Amygdala (tissue), 56 donors: ENCODE results near the gene DNASE1L1.

Source experiments
- DNase-seq, 56 donors: peaks; one replicate each; lab custom pipeline; 2025; lab: John Stamatoyannopoulos, UW

DNASE1L1 gene, protein sequence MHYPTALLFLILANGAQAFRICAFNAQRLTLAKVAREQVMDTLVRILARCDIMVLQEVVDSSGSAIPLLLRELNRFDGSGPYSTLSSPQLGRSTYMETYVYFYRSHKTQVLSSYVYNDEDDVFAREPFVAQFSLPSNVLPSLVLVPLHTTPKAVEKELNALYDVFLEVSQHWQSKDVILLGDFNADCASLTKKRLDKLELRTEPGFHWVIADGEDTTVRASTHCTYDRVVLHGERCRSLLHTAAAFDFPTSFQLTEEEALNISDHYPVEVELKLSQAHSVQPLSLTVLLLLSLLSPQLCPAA

DNA sequence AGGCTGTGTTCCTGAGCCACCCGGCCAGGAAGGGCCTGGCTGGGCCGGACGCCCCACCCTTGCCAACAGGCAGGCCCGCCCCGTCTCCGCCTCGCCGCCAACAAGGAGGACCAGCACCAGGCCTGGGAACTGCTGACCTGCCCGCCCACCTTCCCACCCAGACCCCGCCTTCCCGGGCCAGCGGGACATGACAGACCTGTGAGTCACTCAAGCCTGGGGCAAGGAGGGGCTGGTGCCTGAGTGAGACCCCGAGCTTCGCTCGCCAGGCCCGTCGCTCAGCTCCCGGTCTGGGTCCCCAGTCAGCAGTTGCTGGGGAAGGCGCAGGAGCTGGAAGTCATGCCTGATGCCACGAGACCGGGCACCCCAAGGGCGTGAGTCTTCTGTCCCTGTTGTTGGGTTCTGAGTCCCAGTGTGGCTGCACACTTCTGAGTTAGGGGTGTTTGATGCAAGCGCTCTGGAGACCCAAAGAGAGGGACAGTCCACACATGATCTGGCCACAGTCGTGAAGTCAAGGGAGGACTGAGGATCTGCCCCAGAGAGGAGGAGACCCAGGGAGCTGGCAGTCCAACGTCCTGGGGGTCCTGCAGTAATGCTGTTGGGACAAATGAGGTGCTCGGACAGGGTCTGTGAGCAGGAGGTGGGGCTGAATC lies at the start of gene DNASE1L1:
DNASE1L1 (minus strand) TSS at position 33 of the 650 bp plus-strand sequence. CDS start 3,686 bp downstream, outside the sequence.
- peak in 14 of 56 donors; percentile 2 to 33 (median 8) for DNase-seq

DNA sequence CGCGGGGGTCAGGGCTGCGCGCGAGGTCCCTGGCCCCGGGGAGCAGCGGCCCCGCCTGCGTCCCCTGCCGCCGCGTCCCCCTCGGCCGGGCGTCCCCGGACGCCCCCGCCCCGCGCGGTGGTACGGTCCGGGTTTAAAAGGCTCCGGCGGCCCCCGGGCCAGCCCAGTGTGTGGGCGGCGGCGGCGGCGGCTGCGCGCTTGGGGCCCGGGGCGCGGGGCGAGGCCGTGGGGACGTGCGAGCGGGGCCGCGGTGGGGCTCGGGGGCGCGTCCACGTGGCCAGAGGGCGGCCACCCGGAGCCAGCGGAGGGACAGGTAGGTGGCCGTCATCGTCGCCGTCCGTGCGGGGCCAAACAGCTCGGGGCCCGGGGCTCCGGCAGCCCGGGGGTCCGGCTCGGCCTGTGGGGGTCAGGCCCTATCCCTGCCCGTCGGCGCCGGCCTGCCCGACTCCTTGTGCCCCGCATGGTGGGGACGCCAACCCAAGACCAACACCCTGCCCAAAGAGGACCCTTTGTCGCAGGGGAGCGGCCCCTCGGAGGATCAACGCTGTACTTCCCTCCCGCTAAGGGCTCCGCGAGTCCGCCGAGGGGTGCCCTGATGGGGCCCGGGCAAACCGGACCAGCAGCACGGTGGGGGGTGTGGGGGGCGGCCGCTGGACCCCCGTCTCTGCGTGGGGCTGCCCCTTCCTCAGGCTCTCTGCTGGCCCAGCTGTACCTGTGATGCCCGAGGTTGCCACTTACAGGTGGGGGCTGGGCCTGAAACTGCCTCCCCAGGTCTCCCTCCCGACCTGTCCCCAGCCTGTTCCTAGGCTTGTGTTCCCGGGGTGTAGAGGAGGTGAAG lies 49.3 kb upstream of the DNASE1L1 start, which contains the start of gene PLXNA3:
PLXNA3 (plus strand) TSS at position 166 of the 838 bp plus-strand sequence. CDS start 1,903 bp downstream, outside the sequence.
- DNase-seq: peak in 25 of 56 donors; percentile 7 to 65 (median 27)

DNA sequence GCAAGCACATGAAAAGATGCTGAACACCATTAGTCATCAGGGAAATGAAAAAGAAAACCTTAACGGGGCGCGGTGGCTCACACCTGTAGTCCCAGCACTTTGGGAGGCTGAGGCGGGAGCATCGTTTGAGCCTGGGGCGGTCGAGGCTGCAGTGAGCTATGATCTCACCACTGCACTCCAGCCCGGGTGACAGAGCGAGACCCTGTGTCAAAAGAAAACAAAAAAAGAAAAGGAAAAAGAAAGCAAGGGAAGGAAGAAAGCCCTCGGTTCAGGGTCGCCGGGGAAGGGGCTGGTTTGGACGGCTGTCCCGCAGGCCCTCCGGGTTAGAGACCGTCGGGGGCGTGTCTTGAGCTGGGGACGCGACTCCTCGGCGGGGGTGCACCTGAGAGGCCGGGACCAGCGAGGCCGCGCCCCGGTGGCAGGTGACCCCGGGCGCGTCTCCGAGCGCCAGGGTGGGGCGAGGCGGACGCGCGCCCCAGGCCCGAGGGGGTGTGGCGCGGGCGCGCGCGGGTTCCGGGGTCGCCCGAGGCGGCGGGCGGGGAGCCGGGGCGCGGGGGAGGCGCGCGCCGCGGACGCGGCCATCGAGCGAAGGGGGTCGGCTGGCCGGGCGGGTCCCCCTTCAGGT lies 48.5 kb upstream of the DNASE1L1 start:
- peak in 12 of 56 donors; percentile 17 to 61 (median 36) for DNase-seq

- peak in 22 of 56 donors; percentile 2 to 50 (median 14) for DNase-seq
These were observed 43.8 kb upstream of the DNASE1L1 start for GRCh38 chrX:154452823-154453222.

DNA sequence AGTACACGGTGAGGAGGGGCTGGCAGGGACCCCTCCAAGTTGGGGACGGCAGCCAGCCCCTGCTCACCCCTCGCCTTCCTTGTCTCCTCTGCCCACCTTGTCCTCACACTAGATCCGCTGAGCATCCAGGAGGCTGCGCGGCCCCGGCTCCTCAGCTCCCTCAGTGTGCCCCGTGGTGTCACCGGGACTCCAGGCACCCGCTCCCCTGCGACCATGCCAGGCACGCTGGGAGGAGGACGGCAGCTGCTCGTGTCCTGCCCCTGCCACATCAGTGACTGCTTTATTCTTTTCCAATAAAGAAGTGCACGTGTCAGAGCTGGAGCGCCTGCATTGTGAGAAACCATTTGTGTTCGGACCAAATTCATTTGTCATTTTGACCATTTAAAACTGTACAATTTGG lies 41.3 kb upstream of the DNASE1L1 start:
- peak in 18 of 56 donors; percentile 7 to 52 (median 24) for DNase-seq

DNA sequence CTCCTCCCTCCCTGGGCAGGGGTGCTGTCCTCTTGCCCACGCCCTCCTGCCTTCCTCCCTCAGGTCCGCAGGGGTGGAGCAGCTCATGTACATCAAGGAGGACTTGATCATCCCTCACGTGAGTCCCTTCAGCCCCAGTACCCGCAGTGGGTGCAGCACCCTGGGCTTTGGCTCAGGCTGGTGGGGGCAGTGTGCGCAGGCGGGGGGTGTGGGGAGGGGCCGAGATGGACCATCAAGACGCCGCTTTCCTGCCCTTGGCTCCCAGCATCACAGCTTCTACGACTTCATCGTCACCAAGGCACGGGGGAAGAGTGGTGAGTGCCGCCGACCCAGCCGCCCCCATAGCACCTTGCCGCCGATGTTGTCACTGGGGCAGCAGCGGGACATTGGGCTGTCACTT lies 40.6 kb upstream of the DNASE1L1 start:
- DNase-seq: no peak

DNA sequence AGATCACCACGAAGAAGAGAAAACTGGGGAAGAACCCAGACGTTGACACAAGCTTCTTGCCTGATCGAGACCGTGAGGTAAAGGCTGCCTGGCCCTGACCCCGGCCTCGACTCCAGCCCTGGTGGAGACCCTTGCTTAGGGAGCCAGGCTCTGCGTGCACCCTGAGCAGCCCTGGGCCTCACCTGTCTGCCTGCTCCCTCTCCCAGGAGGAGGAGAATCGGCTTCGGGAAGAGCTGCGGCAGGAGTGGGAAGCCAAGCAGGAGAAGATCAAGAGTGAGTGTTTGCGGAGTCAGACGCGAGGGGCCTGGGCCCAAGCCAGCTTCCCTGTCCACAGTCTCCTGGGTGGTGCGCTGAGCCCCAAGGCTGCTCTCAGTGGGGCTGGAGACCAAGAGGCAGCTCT lies 39.4 kb upstream of the DNASE1L1 start:
- no peak for DNase-seq

GRCh38 chrX:154446430-154446829 lies 37.4 kb upstream of the DNASE1L1 start:
- no peak for DNase-seq

GRCh38 chrX:154445776-154446175 lies 36.7 kb upstream of the DNASE1L1 start:
- DNase-seq: no peak

GRCh38 chrX:154444755-154445246 lies 35.7 kb upstream of the DNASE1L1 start:
- no peak for DNase-seq

DNA sequence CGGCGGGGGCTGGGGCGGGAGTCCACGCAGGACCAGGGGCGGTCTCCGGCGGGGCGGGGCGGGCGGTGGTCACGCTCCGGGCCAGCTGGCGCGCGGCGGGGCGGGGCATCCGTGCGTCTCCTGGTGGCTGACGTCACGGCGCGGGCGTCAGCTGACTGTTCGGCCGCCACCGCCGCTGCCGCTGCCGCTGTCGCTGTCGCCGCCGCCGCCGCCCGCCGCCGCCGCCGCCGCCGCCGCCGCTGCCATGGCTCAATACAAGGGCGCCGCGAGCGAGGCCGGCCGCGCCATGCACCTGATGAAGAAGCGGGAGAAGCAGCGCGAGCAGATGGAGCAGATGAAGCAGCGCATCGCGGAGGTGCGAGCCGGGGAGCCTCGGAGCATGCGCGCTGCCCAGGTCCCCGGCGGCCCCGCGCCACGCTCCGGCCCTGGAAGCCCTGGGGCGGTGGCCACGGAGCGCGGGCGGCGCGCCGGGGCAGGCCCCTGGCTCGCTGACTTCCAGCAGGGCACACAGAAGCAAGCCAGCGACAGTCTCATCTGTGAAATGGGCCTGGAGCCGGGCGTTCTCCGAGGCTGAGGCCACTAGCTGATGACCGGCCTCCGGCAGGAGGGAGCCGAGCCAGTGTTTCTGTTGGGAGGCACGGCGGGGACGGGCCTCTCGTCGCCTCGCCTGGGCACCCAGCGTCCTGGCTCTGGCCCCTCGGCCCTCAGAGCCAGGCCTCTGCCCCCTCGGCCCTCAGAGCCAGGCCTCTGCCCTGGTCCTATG lies 35.1 kb upstream of the DNASE1L1 start, which contains the start of gene FAM50A:
FAM50A (plus strand) TSS at position 150 of the 763 bp plus-strand sequence; CDS start at position 245, 95 bp downstream.
- DNase-seq: peak in 44 of 56 donors; percentile 12 to 83 (median 54)

- peak in 1 of 56 donors; percentile 22 for DNase-seq
These were observed 34.4 kb upstream of the DNASE1L1 start for GRCh38 chrX:154443479-154443910.

- no peak for DNase-seq
These were observed 33.1 kb upstream of the DNASE1L1 start for GRCh38 chrX:154441984-154442707.

DNA sequence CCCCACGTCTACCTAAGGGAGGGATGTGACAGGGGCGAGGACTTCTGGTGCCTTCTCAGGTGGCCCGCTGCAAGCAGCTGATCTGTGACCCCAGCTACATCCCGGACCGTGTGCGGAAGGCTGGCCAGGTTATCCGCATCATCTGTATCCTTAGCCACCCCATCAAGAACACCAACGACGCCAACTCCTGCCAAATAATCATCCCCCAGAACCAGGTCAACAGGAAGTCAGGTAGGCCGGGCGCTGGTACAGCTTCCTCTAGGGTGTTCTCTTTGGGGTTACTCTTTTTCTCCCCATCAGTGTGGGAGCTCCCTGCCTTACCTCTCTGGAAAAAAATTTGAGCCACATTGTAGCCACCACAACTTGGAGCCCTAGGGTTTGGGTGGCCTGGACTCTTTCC lies 32.5 kb upstream of the DNASE1L1 start:
- DNase-seq: no peak

DNA sequence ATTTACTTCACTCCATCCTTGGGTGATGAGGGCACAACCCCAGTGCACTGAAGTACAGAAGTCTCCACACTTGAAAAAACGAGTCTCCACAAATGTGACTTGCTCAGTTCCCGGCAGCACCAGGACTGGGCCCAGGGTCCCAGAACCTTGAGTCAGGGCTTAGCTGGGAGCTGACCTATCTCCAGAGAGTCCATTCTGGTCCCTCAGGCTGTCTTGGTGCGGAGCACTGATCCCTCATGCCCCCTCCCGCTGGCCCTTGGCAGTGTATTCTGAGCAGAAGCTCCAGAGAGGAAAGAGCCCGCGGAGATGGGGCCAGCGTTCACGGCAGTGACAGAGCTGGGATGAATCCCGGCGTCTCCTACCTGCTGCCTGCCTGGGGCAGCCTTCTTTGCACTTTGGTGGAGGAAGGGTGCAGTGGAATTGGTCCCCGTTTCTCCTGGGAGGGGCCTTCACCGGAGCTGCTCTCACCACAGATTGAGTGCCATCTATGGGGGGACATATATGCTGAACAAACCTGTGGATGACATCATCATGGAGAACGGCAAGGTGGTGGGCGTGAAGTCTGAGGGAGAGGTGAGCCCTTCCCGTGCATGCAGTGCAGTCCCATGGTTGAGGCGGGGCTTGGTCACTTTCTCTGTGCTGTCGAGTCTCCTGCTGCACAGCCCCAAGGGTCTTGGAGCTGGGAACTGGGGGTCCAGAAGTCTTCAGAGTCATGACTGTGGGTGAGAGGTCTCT lies 31.7 kb upstream of the DNASE1L1 start:
- DNase-seq: no peak

- no peak for DNase-seq
These were observed 30.8 kb upstream of the DNASE1L1 start for GRCh38 chrX:154439841-154440240.

DNA sequence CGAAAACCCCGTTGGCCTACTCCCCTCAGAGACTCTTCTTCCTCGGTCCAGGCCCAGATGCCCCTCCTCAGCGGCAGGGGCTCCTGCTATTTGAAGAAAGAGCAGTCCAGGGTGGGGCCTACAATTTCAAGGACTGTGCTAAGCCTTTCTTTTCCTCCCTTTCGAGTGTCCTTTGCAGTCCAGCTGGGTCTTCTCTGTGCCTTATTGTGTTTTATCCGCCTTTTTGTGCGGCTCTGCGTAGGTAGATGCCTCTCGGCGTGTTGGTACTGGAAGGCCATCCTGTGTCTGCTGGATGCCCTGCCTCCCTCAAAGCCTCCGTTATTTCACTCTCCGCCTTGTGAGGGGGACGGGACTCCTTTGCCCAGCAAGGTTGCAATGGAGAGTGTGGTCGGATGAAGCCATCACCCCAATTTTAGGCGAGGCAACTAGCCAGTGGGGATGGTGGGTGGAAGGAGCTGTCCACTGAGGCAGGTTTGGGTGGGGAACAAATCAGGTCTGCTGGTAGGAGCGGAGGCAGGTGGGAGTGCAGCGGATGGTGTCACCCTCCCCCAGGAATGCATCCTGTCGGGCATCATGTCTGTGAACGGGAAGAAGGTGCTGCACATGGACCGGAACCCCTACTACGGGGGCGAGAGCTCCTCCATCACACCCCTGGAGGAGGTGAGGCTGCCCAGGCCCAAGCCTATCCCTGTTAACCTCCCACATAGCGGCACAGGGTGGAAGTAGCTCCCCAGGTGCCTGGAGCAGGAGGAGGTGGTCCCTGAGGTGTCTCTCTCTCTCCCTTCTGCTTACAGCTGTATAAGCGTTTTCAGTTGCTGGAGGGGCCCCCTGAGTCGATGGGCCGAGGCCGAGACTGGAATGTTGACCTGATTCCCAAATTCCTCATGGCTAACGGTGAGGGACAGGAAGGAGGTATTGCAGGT lies 29.2 kb upstream of the DNASE1L1 start:
- DNase-seq: no peak
